Stimulated activated CD8-positive, alpha-beta memory T cell treated with anti-CD3 and anti-CD28 coated beads, Interleukin-12 subunit alpha, Interleukin-12 subunit beta, amount 100 ng/mL, for 4 hours (primary cell): ENCODE data around the gene PQBP1.
A peak's percentile ranks its signal among the peaks of the same experiment; 100 is the strongest.

ENCODE experiments used
- DNase-seq: peaks from one replicate; pipeline ENCODE4 v3.0.0-alpha.2; 2020; ENCODE audit warnings: low read depth

Gene PQBP1

GRCh38 chrX:48924270-48924669, 26.5 kb downstream of the PQBP1 start:
- DNase-seq: no peak

DNA sequence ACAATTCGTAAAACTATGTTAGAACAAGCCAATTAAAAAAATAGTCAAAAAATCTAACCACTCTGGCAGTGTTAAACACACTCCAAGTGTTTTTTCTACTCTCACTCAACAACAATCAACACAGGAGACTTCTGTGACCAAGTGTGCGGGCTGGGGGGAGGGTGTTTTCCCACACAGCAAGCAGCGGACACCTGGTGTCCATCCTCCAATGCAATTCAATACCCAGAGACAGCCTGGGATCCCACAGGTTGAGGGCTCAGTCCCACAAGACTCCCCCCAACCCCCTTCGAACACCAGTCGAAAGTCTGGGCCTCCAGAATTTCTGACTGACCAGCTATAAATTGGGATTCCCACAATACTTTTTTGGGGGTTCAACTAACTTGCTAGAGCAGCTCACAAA, 29.4 kb downstream of the PQBP1 start:
- DNase-seq: no peak

GRCh38 chrX:48927736-48928382, 30.1 kb downstream of the PQBP1 start:
- no peak for DNase-seq

DNA sequence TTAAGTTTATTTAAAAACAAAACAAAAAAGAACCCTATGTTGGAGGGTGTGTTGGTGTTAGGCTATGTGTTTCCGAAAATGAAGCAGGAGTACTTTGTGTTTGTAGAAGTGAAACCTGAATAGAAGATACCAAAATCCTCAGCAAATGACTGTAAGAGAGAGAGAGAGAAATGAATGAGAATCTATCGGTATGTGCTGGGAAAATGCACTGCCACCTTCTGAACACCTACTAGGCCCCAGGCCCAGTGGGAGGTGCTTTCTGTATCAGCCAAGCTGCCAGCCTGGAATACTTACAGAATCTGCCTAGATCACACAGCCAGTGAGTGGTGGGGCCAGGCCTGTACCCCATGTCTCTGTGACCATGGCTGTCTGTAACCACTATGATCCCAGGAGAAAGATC, 36.0 kb downstream of the PQBP1 start:
- DNase-seq: no peak

DNA sequence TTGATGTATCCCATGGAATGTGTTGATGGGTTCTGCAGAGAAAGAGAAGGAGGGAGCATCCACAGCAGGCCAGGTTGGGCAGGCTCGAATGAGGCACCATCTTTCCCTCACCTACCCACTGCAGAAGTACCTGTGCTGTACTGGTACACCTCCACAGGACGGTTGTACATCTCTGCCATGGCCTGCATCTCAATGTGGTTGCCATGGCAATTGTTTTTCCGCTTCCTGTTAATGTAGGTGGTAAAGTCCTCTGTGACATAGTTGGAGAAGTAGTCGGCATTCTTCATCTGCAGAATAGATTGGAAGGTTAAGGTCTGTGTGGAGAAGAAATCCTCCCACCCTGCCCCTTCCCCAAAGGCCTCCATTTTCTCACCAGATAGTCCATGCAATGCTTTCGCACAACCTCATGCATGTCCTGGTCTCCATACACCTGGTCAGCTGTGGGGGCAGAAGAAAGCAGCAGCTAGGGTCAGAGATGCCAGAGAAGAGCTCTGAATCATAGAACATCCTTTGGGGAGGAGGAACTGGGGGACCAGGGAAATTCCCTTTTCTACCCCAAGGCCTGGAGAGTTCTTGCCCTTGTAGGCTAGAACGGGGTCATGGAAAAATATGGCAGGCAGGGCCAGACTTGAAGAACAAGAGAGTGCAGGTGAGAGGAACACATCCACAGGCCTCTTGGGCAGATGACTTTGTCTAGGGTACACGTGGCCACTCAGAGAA, 37.0 kb downstream of the PQBP1 start:
- no peak for DNase-seq

DNA sequence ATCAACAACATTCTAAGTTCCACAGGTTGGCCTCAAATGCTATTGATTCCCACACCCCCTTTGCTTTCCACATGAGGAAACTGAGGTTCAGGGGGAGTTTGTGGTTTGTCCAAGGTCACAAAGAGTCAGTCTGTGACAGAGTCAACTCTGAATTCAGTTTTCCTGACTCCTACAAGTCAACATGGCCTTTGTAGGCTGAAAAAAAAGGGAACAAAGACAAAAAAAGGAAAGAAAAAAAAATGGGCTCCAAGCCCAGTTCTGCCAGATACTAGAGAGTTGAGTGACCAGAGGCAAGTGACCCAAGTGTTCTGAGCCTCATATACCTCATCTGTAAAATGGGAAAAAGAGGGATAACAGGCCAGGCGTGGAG, 37.6 kb downstream of the PQBP1 start:
- no peak for DNase-seq

- no peak for DNase-seq
Observed at GRCh38 chrX:48936429-48937053, 38.8 kb downstream of the PQBP1 start.

GRCh38 chrX:48937054-48937907, 39.6 kb downstream of the PQBP1 start:
- DNase-seq: peak; percentile 81

- no peak for DNase-seq
Observed at GRCh38 chrX:48938721-48939425, 41.1 kb downstream of the PQBP1 start.

GRCh38 chrX:48939524-48940228, 41.9 kb downstream of the PQBP1 start:
- DNase-seq: no peak

DNA sequence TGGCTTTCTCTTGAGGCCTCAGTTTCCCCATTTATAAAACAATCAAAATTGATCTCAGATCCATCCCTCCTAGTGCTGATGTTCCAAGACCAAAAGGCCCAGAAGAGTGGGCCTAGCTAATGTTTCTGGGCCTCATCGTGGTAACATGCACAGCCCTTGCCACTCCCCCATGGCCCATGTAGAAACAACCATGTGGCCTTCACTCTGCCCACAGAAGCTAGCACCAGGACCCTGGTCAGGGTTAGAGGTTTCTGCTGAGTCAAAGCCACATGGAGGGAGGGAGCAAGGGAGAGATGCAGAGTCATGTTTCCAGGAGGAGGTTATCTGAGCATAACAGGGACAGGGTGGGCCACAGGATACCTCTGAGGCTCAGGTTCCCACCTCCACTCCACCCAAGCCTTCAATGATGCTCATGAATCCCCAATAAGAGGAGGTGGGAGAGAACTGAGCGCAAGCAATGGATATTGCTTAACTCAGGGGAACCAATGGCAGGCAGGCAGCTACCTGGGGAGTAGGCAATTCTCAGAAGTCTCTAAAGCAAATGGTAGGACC, 42.8 kb downstream of the PQBP1 start:
- DNase-seq: no peak

DNA sequence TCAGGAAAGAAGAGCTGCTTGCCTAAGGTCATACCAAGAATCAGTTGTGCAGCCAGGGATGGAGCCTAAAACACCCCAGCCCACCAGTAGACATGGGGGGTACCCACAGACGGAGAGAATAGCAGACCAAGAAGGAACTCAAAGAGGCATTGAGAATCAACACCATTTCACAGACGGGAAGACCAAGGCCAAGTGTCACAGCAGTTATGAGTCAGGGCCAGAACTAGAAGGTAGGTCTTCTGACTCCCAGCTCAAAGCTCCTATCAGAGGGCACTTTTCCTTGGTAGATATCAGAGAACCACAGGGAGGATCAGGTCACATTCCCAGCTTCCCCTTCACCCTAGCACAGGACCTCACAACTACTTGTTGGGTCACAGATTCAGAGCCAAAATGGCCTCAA, 45.2 kb downstream of the PQBP1 start:
- no peak for DNase-seq

- no peak for DNase-seq
Observed at GRCh38 chrX:48945517-48946348, 48.0 kb downstream of the PQBP1 start.

DNA sequence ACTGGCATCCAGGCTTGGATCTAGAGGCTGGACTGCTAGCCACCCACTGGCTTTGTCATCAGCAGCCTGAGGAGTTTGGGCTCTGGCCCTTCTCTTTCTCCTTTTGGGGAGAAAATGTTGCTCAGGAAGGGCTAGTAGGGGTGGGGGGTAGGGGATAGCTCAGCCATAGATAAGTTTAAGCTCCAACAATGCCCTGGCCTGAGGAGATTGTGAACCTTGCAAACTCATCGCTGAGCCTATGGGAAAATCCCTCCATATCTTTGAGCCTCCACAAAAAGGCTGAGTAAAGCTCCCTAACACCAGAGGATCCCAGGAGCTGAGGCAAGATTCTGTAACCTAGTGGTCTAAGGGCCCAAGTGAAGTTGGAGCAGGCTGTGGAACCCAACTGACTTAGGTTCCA, 50.9 kb downstream of the PQBP1 start:
- DNase-seq: no peak
